Right forelimb (tissue), 1 donor: ENCODE results near the gene SNTA1.
A peak's percentile ranks its signal among the peaks of the same experiment; 100 is the strongest.
"Not testable (repeated sequence)": the region's sequence is repeated elsewhere in the genome, so short reads cannot be mapped to it uniquely, and the experiment has no call there.

Source experiments
- DNase-seq: peaks from one replicate; pipeline ENCODE4 v3.0.0-alpha.2; 2018

SNTA1 gene

GRCh38 chr20:33423875-33424274 is 19.7 kb downstream of the SNTA1 start:
- not testable (repeated sequence) for DNase-seq

- DNase-seq, result peak; percentile 57
Observed at GRCh38 chr20:33423141-33423834, 20.3 kb downstream of the SNTA1 start.

- no peak for DNase-seq
Observed at GRCh38 chr20:33419140-33419974, 24.2 kb downstream of the SNTA1 start.

- no peak for DNase-seq
Observed at GRCh38 chr20:33418033-33418432, 25.5 kb downstream of the SNTA1 start.

GRCh38 chr20:33415948-33416347 is 27.6 kb downstream of the SNTA1 start:
- no peak for DNase-seq

GRCh38 chr20:33412484-33412838 is 31.1 kb downstream of the SNTA1 start:
- no peak for DNase-seq

- DNase-seq, result no peak
Observed at GRCh38 chr20:33411711-33412483, 31.7 kb downstream of the SNTA1 start.

- DNase-seq, result no peak
Observed at GRCh38 chr20:33411242-33411641, 32.3 kb downstream of the SNTA1 start.

- DNase-seq, result no peak
Observed at GRCh38 chr20:33410081-33410742, 33.4 kb downstream of the SNTA1 start.

GRCh38 chr20:33408716-33409654 is 34.6 kb downstream of the SNTA1 start:
- DNase-seq, result no peak

GRCh38 chr20:33408313-33408712 is 35.2 kb downstream of the SNTA1 start:
- DNase-seq, result no peak

- no peak for DNase-seq
Observed at GRCh38 chr20:33407796-33408195, 35.8 kb downstream of the SNTA1 start.

GRCh38 chr20:33407251-33407650 is 36.3 kb downstream of the SNTA1 start:
- DNase-seq, result no peak

GRCh38 chr20:33404281-33404680 is 39.3 kb downstream of the SNTA1 start:
- DNase-seq, result no peak

GRCh38 chr20:33401921-33402369 is 41.6 kb downstream of the SNTA1 start:
- DNase-seq, result no peak

GRCh38 chr20:33401184-33401920 is 42.2 kb downstream of the SNTA1 start, which contains the start of gene CDK5RAP1:
CDK5RAP1 (minus strand) TSS chr20:33401519; CDS start chr20:33397064, 4,455 bp downstream.
- peak; percentile 91 for DNase-seq

GRCh38 chr20:33400812-33401183 is 42.8 kb downstream of the SNTA1 start:
- DNase-seq, result no peak

GRCh38 chr20:33399924-33400323 is 43.6 kb downstream of the SNTA1 start:
- DNase-seq, result no peak

- no peak for DNase-seq
Observed at GRCh38 chr20:33394718-33395117, 48.8 kb downstream of the SNTA1 start.

GRCh38 chr20:33393609-33394008 is 50.0 kb downstream of the SNTA1 start:
- DNase-seq, result no peak
